Epithelial cell of proximal tubule (primary cell): ENCODE measurements around the gene KIAA1328. TPM values are rescaled to one million over a fixed set of nuclear protein-coding genes. Genes with fewer than 3 reads are reported as not detected.

Experiments
- DNase-seq: peaks from one replicate; pipeline ENCODE4 v3.0.0-alpha.2; 2011; ENCODE audit warnings: low read depth
- H3K4me3 ChIP-seq: 2 replicates; pipeline ENCODE4 v1.5.1; 2011; ENCODE audit warnings: low read depth, mild to moderate bottlenecking, low read length
- CTCF ChIP-seq: conservative IDR thresholded peaks from 2 replicates; pipeline ENCODE4 v1.5.1; 2012; ENCODE audit warnings: low read depth, mild to moderate bottlenecking, low read length
- total RNA-seq: library from RNA; depleted of rRNA; stranded (reverse); fragments of >200 nt; gene quantifications from 2 replicates; pipeline ENCODE4 v1.2.3, GENCODE V29; 2015

The KIAA1328 gene
- total RNA-seq, 1 donor from 2014 or later: 8.2 TPM

DNA sequence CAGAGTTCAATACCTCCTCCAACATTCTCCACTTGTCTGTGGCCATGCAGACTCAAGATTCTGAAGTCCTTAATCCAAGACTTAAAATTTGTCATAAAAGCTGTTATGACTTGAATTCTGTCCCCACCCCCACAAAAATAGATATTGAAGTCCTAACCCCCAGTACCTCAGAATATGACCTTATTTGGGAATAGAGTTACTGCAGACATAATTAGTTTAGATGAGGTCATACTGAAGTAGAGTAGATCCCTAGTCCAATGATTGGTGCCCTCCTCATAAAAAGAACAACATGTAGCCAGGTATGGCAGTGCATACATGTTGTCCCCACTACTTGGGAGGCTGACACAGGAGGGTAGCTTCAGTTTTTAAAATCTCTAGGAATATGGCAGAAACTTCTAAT lies 9.3 kb upstream of the KIAA1328 start:
- no peak for TF ChIP-seq CTCF
- H3K4me3 ChIP-seq: no peak overlapping the region
- no peak for DNase-seq

DNA sequence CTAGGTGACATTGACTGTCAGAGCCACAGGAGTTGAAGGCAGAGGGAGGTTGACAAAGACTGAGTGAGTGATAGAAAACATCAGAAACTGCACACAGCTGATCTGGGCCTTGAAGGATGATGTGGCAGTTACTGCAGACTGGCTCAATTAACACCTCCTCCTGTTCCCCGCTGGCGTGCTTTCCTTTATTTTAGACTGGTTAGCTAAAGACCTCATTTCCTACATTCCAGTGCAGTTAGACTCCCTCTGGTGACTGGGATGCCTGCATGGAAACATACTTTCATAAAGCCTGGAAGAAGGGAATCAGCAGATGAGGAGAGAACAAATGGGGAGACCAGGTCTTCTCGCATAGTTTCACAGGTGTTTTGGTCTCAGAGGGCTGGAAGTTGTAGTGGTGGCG lies 7.2 kb upstream of the KIAA1328 start:
- DNase-seq: no peak
- H3K4me3 ChIP-seq: no peak overlapping the region
- no peak for TF ChIP-seq CTCF

- TF ChIP-seq CTCF: no peak
- no peak for DNase-seq
- no peak overlapping the region for H3K4me3 ChIP-seq
Observed at GRCh38 chr18:36825526-36825925, 3.4 kb upstream of the KIAA1328 start.

DNA sequence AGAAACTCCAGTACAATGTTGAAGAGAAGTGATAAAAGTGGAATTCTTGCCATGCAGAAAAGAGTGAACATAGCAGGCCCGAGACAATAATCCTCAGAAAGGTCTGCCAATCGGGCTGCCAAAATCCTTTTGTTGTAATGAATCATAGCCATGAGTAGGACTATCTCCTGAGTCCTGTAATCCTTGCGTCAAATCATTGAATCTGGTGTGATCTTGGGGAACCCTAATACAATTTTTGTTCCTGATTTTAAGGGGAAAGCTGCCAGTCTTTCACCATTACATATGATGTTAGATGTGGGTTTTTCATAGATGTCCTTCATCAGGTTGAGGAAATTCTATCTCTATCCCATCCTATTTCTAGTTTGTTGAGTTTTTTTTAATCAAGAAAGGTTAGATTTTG lies 2.4 kb upstream of the KIAA1328 start:
- no peak for TF ChIP-seq CTCF
- no peak overlapping the region for H3K4me3 ChIP-seq
- no peak for DNase-seq

- DNase-seq: no peak
- no peak for TF ChIP-seq CTCF
Observed at GRCh38 chr18:36828157-36828629, 734 bp upstream of the KIAA1328 start.

DNA sequence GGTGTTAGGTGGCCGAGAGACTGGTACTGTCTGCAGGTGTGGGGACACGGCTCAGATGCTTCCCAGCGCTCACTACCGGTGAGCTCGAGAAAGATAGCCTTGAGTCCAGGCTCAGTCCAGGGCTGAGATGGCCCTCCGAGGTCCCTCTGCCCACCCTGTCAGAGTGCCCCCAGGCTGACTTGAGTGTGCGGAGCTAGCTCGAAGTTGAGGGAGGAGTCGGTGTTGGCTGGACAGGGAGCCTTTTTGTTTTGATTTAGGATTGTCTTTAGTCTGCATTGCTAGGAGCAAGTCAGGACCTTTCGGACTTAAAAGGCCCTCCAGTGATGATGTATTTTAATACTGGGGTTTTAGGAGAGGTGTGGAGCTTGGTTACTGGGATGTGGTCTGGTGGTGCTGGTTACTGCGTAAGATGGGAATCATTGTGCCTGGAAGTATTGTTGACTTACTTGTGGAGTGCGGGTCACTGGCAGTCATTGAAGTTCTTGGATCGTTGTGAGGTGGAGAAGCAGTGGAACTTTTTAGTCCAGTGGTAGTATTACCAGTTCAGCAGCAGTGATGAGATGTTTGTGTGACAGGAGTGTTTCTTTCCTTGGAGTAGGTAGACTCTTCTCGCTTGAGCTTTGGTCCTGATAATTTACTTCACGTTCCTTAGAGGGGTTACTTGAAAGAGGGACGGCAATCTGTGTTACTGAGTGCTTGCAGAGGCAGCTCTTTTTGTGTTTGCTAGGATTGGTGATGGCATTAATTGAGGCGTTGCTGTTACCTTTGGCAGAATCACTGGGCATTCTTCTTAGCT lies 633 bp downstream of the KIAA1328 start:
- DNase-seq: no peak
- no peak for TF ChIP-seq CTCF

More at GRCh38 chr18:36828157-36828629, 734 bp upstream of the KIAA1328 start:
- H3K4me3 ChIP-seq: peak overlapping the region; percentile 79

DNA sequence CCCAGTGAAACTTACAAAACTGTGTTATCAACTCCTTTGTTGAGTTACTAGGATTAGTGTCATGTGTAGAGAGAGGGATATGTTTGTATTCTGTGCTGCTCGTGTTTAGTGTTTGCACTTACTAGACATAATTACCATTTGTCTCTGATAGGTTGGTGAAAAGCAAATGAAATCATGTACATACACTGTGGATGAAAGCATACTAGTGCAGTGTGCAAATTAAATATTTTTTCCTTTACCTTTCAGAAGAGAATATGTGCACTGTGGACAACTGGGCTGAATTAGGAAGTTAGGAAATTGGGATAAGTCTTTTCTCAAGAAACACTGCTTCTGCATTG lies 1.2 kb downstream of the KIAA1328 start:
- peak overlapping the region; percentile 79 for H3K4me3 ChIP-seq
- DNase-seq: no peak
- no peak for TF ChIP-seq CTCF

More for the DNA sequence above, 633 bp downstream of the KIAA1328 start:
- peak overlapping the region; percentile 79 for H3K4me3 ChIP-seq
